ENCODE data around the gene TAF15. TPM values are rescaled to one million over a fixed set of nuclear protein-coding genes. Genes with fewer than 3 reads are reported as not detected.

Gene TAF15
- total RNA-seq, 2 donors from 2014 or later = 57.2 to 86.1 TPM

GRCh38 chr17:35766903-35767510, 42.3 kb upstream of the TAF15 start:
- 51% methylated on average over 7 of the region's 7 CpGs for WGBS
- Histone ChIP-seq H3K27ac (no peak overlapping the region), H3K9me3 (no peaks in the 10 kb centered on the region), H3K36me3 (no peaks in the 10 kb centered on the region), H3K4me1 (replicated peaks) (peaks cover 6% of the 10 kb centered on the region), H3K27me3 (replicated peaks; ENCODE audit: insufficient read depth) (no peaks in the 10 kb centered on the region), H3K4me3 (no peak overlapping the region)
- no peak for TF ChIP-seq POLR2A (IDR thresholded peaks at IDR 0.05)
- peak; percentile 32 for TF ChIP-seq POLR2AphosphoS5 (IDR thresholded peaks at IDR 0.05)
- peak; percentile 37 to 71 (median 53) for TF ChIP-seq CTCF (IDR thresholded peaks at IDR 0.05)
- DNase-seq (ENCODE audit: low spot score) = peak; percentile 28
- intact Hi-C loops (cut with DNase I) = no loop called here

DNA sequence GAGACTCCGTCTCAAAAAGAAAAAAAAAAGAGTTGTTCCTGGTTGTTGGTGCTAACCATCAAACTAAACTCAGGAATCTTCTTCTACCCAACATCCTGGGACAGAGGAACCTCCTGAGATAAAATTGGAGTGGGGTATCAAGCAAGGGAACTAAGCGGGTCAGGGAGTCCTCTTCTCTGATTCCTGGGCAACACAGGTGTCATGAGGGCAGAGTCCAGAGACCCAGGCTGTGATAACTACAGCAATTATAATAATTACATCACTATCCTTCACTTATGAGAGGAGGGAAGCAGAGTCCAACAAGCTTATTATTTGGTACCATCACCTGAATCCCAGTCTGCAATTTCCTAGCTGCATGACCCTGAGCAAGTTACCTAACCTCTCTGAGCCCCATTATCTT, 40.5 kb upstream of the TAF15 start:
- intact Hi-C loops (cut with DNase I) = no loop called here
- Histone ChIP-seq H3K9me3 (no peaks in the 10 kb centered on the region), H3K4me1 (replicated peaks) (peaks cover 4% of the 10 kb centered on the region), H3K36me3 (no peaks in the 10 kb centered on the region), H3K27ac (no peak overlapping the region), H3K4me3 (no peak overlapping the region), H3K27me3 (replicated peaks; ENCODE audit: insufficient read depth) (no peaks in the 10 kb centered on the region)
- no peak for DNase-seq (ENCODE audit: low spot score)
- WGBS = 88% methylated on average over 2 of the region's 2 CpGs
- TF ChIP-seq CTCF (IDR thresholded peaks at IDR 0.05) (no peak), POLR2AphosphoS5 (IDR thresholded peaks at IDR 0.05) (no peak), POLR2A (IDR thresholded peaks at IDR 0.05) (no peak)

DNA sequence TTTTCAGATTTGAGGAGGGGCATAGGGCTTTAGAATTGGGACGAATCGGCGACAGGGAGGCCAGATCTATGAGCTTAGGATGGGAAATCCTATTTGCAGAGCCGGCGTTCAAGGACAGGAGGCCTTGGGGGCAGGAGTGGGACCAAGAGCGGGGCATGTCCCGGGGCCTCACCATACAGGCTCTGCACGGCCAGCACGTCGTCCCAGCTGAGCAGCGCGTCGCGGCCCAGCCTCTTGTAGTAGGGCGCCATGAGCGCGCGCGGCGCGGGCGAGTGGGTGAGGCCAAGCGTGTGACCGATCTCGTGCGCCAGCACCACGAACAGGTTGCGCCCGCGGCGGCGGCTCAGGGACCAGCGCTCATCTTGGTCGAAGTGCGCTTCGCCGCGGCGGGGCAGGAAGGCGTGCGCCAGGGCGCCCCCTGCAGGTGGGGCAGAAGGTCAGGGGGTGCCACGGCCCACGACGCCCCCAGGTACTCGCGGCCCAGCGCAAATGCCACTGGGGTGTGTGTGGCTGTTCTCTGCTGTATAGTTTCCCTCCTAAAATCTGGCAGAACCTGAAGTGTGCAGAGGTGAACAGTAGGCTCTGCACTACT, 39.3 kb upstream of the TAF15 start:
- DNase-seq (ENCODE audit: low spot score) = no peak
- Histone ChIP-seq H3K27ac (no peak overlapping the region), H3K4me1 (replicated peaks) (no peaks in the 10 kb centered on the region), H3K9me3 (no peaks in the 10 kb centered on the region), H3K27me3 (replicated peaks; ENCODE audit: insufficient read depth) (no peaks in the 10 kb centered on the region), H3K4me3 (no peak overlapping the region), H3K36me3 (no peaks in the 10 kb centered on the region)
- WGBS = 94% methylated on average over 48 of the region's 48 CpGs
- intact Hi-C loops (cut with DNase I) = no loop called here
- TF ChIP-seq POLR2AphosphoS5 (IDR thresholded peaks at IDR 0.05) (no peak), CTCF (IDR thresholded peaks at IDR 0.05) (no peak), POLR2A (IDR thresholded peaks at IDR 0.05) (no peak)

DNA sequence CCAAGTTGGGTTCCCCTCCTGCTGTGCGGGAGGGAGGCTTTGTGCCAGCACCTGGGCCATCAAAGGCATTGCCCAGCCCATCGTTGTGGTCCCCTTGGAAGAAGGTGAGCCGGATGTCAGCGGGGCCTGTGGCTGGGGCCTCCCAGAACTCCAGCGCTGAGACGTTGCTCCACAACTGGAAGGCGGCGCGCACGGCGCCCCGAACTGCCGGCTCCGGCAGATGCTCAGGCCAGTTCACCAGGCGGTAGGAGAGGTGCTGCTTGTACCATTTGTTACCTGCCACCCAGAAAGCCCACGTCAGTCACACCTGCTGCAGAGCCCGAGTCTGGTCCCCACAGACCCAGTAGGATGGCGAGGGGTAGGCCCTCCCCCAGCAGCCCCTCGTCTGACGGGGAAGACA, 36.2 kb upstream of the TAF15 start:
- no peaks in the 10 kb centered on the region for H3K27me3 ChIP-seq (replicated peaks; ENCODE audit: insufficient read depth)
- no peaks in the 10 kb centered on the region for H3K4me1 ChIP-seq (replicated peaks)
- 92% methylated on average over 19 of the region's 20 CpGs for WGBS
- peak overlapping the region in 1 of 2 donors; percentile 46 for H3K27ac ChIP-seq
- H3K9me3 ChIP-seq = no peaks in the 10 kb centered on the region
- intact Hi-C loops (cut with DNase I) = no loop called here
- no peak for DNase-seq (ENCODE audit: low spot score)
- TF ChIP-seq POLR2AphosphoS5 (IDR thresholded peaks at IDR 0.05) = no peak
- no peak for TF ChIP-seq POLR2A (IDR thresholded peaks at IDR 0.05)
- TF ChIP-seq CTCF (IDR thresholded peaks at IDR 0.05) = no peak
- no peaks in the 10 kb centered on the region for H3K36me3 ChIP-seq
- no peak overlapping the region for H3K4me3 ChIP-seq

All from prostate gland (tissue), 2 donors.